Thymus (tissue), 11 donors: ENCODE results near the gene CYB5B. TPM values are rescaled to one million over a fixed set of nuclear protein-coding genes. Genes with fewer than 3 reads are reported as not detected.
A peak's percentile ranks its signal among the peaks of the same experiment; 100 is the strongest.
"Not testable (repeated sequence)": the region's sequence is repeated elsewhere in the genome, so short reads cannot be mapped to it uniquely, and the experiment has no call there.

Experiments
- DNase-seq, 9 donors: peaks; one replicate each; pipeline ENCODE4 v3.0.0-alpha.2; 2013; ENCODE audit warnings: low spot score in 9 of 9, low read depth in 6 of 9, missing footprints in 1 of 9
- H3K27ac ChIP-seq, 2 donors: one replicate each; pipeline ENCODE4 v1.5.1; 2013; ENCODE audit warnings: control low read depth in 1 of 2, low read depth in 1 of 2, low read length in 1 of 2, mild to moderate bottlenecking in 1 of 2, moderate library complexity in 1 of 2
- H3K27me3 ChIP-seq, 2 donors: one replicate each; pipeline ENCODE4 v1.5.1; 2013; ENCODE audit warnings: low read length in 1 of 2; ENCODE audit not compliant: control insufficient read depth in 2 of 2, insufficient read depth in 1 of 2
- H3K36me3 ChIP-seq, 2 donors: one replicate each; pipeline ENCODE4 v1.5.1; 2013; ENCODE audit warnings: low read length in 1 of 2, mild to moderate bottlenecking in 1 of 2, moderate library complexity in 1 of 2; ENCODE audit not compliant: control insufficient read depth in 2 of 2, insufficient read depth in 2 of 2
- H3K4me1 ChIP-seq, 2 donors: one replicate each; pipeline ENCODE4 v1.5.1; 2013; ENCODE audit warnings: low read length in 2 of 2; ENCODE audit not compliant: control insufficient read depth in 2 of 2, insufficient read depth in 2 of 2
- H3K4me3 ChIP-seq, 2 donors: one replicate each; pipeline ENCODE4 v1.5.1; 2013; ENCODE audit warnings: low read length in 2 of 2, control low read depth in 1 of 2, mild to moderate bottlenecking in 1 of 2
- H3K9me3 ChIP-seq, 2 donors: one replicate each; pipeline ENCODE4 v1.5.1; 2013; ENCODE audit warnings: low read length in 1 of 2, mild to moderate bottlenecking in 1 of 2; ENCODE audit not compliant: control insufficient read depth in 2 of 2, insufficient read depth in 1 of 2
- WGBS: extraction: QIAGEN DNeasy Blood & Tissue Kit; methylation state at CpG from one replicate; pipeline ENCODE4 v1.1.7; 2013; 5-methylcytosine and 5-hydroxymethylcytosine counted together
- polyA plus RNA-seq: library from polyadenylated mRNA; stranded (reverse); fragments of 200-250 nt; gene quantifications from one replicate; pipeline ENCODE4 v1.2.3, GENCODE V29; 2013
- total RNA-seq: library from RNA; stranded (reverse); fragments of 120-200 nt; gene quantifications from one replicate; pipeline ENCODE4 v1.2.4, GENCODE V29; 2013
- donor health status: healthy.

The CYB5B gene
- total and polyA plus RNA-seq, 2 donors: 64.8 to 76.4 TPM

DNA sequence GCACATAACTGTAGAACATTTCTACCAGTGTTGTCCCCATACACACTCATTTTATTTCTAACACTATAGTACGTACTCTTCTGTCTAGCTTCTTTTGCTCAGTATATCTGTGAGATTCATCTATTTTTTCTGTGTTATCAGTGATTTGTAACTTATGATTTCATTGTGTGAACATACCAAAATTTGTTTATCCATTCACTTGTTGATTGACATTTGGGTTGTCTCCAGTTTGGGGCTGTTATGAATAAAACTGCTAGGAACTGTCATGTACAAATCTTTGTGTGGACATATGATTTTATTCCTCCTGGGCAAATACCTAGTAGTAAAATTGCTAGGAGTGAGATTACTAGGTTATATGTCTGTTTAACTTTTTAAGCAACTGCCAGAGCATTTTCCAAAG is 9.6 kb downstream of the CYB5B start:
- DNase-seq: no peak
- 99% methylated on average over 1 of the region's 1 CpG for WGBS
- Histone ChIP-seq H3K36me3 (peaks cover 16 to 29% of the 10 kb centered on the region in 2 donors), H3K27ac (no peak overlapping the region), H3K4me1 (no peaks in the 10 kb centered on the region), H3K4me3 (no peak overlapping the region), H3K27me3 (no peaks in the 10 kb centered on the region), H3K9me3 (no peaks in the 10 kb centered on the region)

- Histone ChIP-seq H3K27ac (no peak overlapping the region), H3K9me3 (no peaks in the 10 kb centered on the region), H3K36me3 (peaks cover 14 to 17% of the 10 kb centered on the region in 2 donors), H3K4me3 (no peak overlapping the region), H3K4me1 (no peaks in the 10 kb centered on the region), H3K27me3 (no peaks in the 10 kb centered on the region)
- no peak for DNase-seq
- WGBS: 87% methylated on average over 7 of the region's 7 CpGs
Observed at GRCh38 chr16:69435977-69436820, 11.8 kb downstream of the CYB5B start.

- WGBS: 94% methylated on average over 2 of the region's 2 CpGs
- H3K27ac ChIP-seq: no peak overlapping the region
Observed at GRCh38 chr16:69436896-69437295, 12.5 kb downstream of the CYB5B start.

DNA sequence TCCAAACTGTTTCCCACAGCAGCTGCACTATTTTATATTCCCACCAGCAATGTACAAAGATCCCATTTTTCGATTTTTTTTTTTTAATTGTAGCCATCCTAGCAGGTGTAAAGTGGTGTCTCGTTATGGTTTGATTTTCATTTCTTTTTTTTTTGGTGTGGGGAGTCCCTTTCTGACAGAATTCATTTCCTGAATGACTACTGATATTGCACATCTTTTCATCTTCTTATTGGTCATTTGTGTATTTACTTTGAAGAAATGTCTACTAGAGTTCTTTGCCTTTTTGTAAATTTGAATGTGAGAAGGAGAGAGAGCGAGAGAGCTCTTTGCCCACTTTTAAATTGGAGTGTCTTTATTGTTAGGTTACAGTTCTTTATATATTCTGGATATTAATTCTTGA is 14.0 kb downstream of the CYB5B start:
- Histone ChIP-seq H3K9me3 (no peaks in the 10 kb centered on the region), H3K4me1 (no peaks in the 10 kb centered on the region), H3K36me3 (peaks cover 4 to 6% of the 10 kb centered on the region in 2 donors), H3K27me3 (no peaks in the 10 kb centered on the region), H3K4me3 (no peak overlapping the region), H3K27ac (no peak overlapping the region)
- no peak for DNase-seq
- WGBS: 88% methylated on average over 3 of the region's 3 CpGs

More at GRCh38 chr16:69436896-69437295, 12.5 kb downstream of the CYB5B start:
- no peak for DNase-seq
- Histone ChIP-seq H3K4me1 (no peaks in the 10 kb centered on the region), H3K27me3 (no peaks in the 10 kb centered on the region), H3K9me3 (no peaks in the 10 kb centered on the region), H3K36me3 (peaks cover 9 to 10% of the 10 kb centered on the region in 2 donors), H3K4me3 (no peak overlapping the region)

DNA sequence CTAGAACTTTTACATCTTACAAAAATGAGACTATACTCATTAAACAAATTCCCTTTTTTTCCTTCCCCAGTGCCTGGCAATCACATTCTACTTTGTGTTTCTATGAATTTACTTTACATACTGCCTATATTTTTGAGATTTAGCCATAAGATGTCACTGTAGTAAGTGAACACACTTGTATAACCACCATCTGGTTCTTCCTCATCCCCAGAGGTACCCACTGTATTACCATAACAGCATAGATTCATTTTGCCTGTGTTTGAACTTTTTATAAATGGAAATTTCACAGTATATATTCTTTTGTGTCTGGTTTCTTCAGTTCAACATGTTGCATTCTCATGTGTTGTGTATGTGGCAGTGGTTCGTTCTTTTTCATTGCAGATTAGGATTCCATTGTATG is 15.8 kb downstream of the CYB5B start:
- Histone ChIP-seq H3K4me1 (peaks cover 5 to 7% of the 10 kb centered on the region in 2 donors), H3K36me3 (peaks cover 4 to 9% of the 10 kb centered on the region in 2 donors), H3K27ac (no peak overlapping the region), H3K4me3 (no peak overlapping the region), H3K27me3 (no peaks in the 10 kb centered on the region), H3K9me3 (no peaks in the 10 kb centered on the region)
- WGBS: 93% methylated on average over 1 of the region's 1 CpG
- no peak for DNase-seq

GRCh38 chr16:69441030-69441429 is 16.6 kb downstream of the CYB5B start:
- H3K27me3 ChIP-seq, H3K36me3 ChIP-seq, H3K4me1 ChIP-seq, H3K4me3 ChIP-seq, H3K9me3 ChIP-seq, DNase-seq, H3K27ac ChIP-seq: not testable (repeated sequence)
- WGBS: 96% methylated on average over 7 of the region's 7 CpGs

GRCh38 chr16:69443927-69444631 is 19.7 kb downstream of the CYB5B start:
- Histone ChIP-seq H3K27me3 (no peaks in the 10 kb centered on the region), H3K27ac (peak overlapping the region; percentile 80 to 87), H3K4me3 (peak overlapping the region in 1 of 2 donors; percentile 8), H3K9me3 (no peaks in the 10 kb centered on the region), H3K36me3 (peaks cover 13 to 16% of the 10 kb centered on the region in 2 donors), H3K4me1 (peaks cover 5 to 7% of the 10 kb centered on the region in 2 donors)
- WGBS: 46% methylated on average over 12 of the region's 12 CpGs
- peak in 1 of 9 donors; percentile 28 for DNase-seq

- H3K27me3 ChIP-seq: no peaks in the 10 kb centered on the region
- peaks cover 11 to 23% of the 10 kb centered on the region in 2 donors for H3K36me3 ChIP-seq
- H3K4me3 ChIP-seq: no peak overlapping the region
- H3K9me3 ChIP-seq: no peaks in the 10 kb centered on the region
- peak overlapping the region in 1 of 2 donors; percentile 80 for H3K27ac ChIP-seq
- WGBS: 31% methylated on average over 2 of the region's 2 CpGs
- H3K4me1 ChIP-seq: peaks cover 5 to 7% of the 10 kb centered on the region in 2 donors
- DNase-seq: peak in 1 of 9 donors; percentile 21
Observed at GRCh38 chr16:69444873-69445517, 20.6 kb downstream of the CYB5B start.
